CD14-positive monocyte (primary cell): ENCODE results near the gene GTSF1L. TPM values are rescaled to one million over a fixed set of nuclear protein-coding genes. Genes with fewer than 3 reads are reported as not detected.
A peak's percentile ranks its signal among the peaks of the same experiment; 100 is the strongest.

Experiments used
- DNase-seq, 3 donors: peaks; one replicate each; pipeline ENCODE4 v3.0.0-alpha.2; 2011 to 2022
- H2AFZ ChIP-seq: 2 replicates; pipeline ENCODE4 v1.6.0; 2012; ENCODE audit warnings: mild to moderate bottlenecking, low read depth, low read length, inconsistent platforms; ENCODE audit not compliant: insufficient read depth, poor library complexity, severe bottlenecking
- H3K27ac ChIP-seq, 2 donors: 1 replicate in 1 of 2; 2 replicates in 1 of 2; pipeline ENCODE4 v1.5.1; 2012 to 2013; ENCODE audit warnings: low read length in 2 of 2, control low read depth in 1 of 2, inconsistent platforms in 1 of 2, low read depth in 1 of 2, mild to moderate bottlenecking in 1 of 2
- H3K27me3 ChIP-seq, 2 donors: one replicate each; pipeline versions ENCODE4 v1.6.0 to v1.6.1; 2011 to 2013; ENCODE audit warnings: low read length in 2 of 2; ENCODE audit not compliant: control insufficient read depth in 2 of 2, insufficient read depth in 2 of 2
- H3K36me3 ChIP-seq, 2 donors: replicated peaks in 1 of 2; 1 replicate in 1 of 2; 2 replicates in 1 of 2; pipeline versions ENCODE4 v1.5.1 to v1.6.1; 2012 to 2013; ENCODE audit warnings: low read length in 2 of 2, control low read depth in 1 of 2, inconsistent platforms in 1 of 2, mild to moderate bottlenecking in 1 of 2; ENCODE audit not compliant: insufficient read depth in 2 of 2, control insufficient read depth in 1 of 2
- H3K4me1 ChIP-seq, 2 donors: 1 replicate in 1 of 2; 2 replicates in 1 of 2; pipeline versions ENCODE4 v1.5.1 to v1.6.1; 2012 to 2013; ENCODE audit warnings: low read length in 2 of 2, control low read depth in 1 of 2, inconsistent platforms in 1 of 2, mild to moderate bottlenecking in 1 of 2, moderate library complexity in 1 of 2; ENCODE audit not compliant: insufficient read depth in 2 of 2, control insufficient read depth in 1 of 2
- H3K4me2 ChIP-seq: replicated peaks from 2 replicates; pipeline ENCODE3; 2012; ENCODE audit warnings: low read length, moderate library complexity, mild to moderate bottlenecking; ENCODE audit not compliant: poor library complexity, severe bottlenecking; ENCODE audit errors: extremely low read depth
- H3K4me3 ChIP-seq, 3 experiments: fragments of 200-600 bp in 1 of 3; sonication (generic) in 1 of 3; replicated peaks in 1 of 3; 1 replicate in 2 of 3; 2 replicates in 1 of 3; pipeline ENCODE4 v1.5.1; 2011 to 2013; ENCODE audit warnings: low read length in 3 of 3, mild to moderate bottlenecking in 3 of 3, control low read depth in 2 of 3, low read depth in 2 of 3, inconsistent platforms in 1 of 3, moderate library complexity in 1 of 3
- H3K79me2 ChIP-seq: 2 replicates; pipeline ENCODE4 v1.6.0; 2012; ENCODE audit warnings: mild to moderate bottlenecking, control low read depth, inconsistent platforms, low read length, moderate library complexity; ENCODE audit not compliant: insufficient read depth
- H3K9ac ChIP-seq: 2 replicates; pipeline ENCODE4 v1.6.0; 2017; ENCODE audit warnings: low read length, mild to moderate bottlenecking; ENCODE audit not compliant: insufficient read depth, poor library complexity, severe bottlenecking
- H3K9me3 ChIP-seq, 2 donors: replicated peaks in 1 of 2; 1 replicate in 1 of 2; 2 replicates in 1 of 2; pipeline versions ENCODE4 v1.5.1 to v1.6.1; 2012 to 2013; ENCODE audit warnings: low read length in 2 of 2, control low read depth in 1 of 2; ENCODE audit not compliant: control insufficient read depth in 1 of 2, insufficient read depth in 1 of 2
- H4K20me1 ChIP-seq: 2 replicates; pipeline ENCODE4 v1.6.0; 2012; ENCODE audit warnings: mild to moderate bottlenecking, low read length, control low read depth, moderate library complexity; ENCODE audit not compliant: insufficient read depth
- H3K27ac Mint-ChIP-seq, 7 donors: one replicate each; pipeline ENCODE4 v1.8.0; 2020; ENCODE audit warnings: mild to moderate bottlenecking in 7 of 7, mixed read lengths in 7 of 7, moderate library complexity in 6 of 7, inconsistent platforms in 2 of 7
- H3K27me3 Mint-ChIP-seq, 3 donors: one replicate each; pipeline ENCODE4 v1.8.0; 2021 to 2022; ENCODE audit warnings: low read depth in 3 of 3, mild to moderate bottlenecking in 3 of 3, mixed read lengths in 3 of 3, moderate library complexity in 3 of 3, inconsistent platforms in 1 of 3
- H3K36me3 Mint-ChIP-seq, 2 donors: one replicate each; pipeline ENCODE4 v1.8.0; 2020; ENCODE audit warnings: mixed read lengths in 2 of 2, inconsistent platforms in 1 of 2, mild to moderate bottlenecking in 1 of 2
- H3K4me1 Mint-ChIP-seq: one replicate; pipeline ENCODE4 v1.8.0; 2020; ENCODE audit warnings: mild to moderate bottlenecking, mixed read lengths
- H3K4me3 Mint-ChIP-seq, 2 donors: one replicate each; pipeline ENCODE4 v1.8.0; 2020; ENCODE audit warnings: mild to moderate bottlenecking in 2 of 2, mixed read lengths in 2 of 2, moderate library complexity in 1 of 2
- H3K9me3 Mint-ChIP-seq, 7 donors: one replicate each; pipeline ENCODE4 v1.8.0; 2020 to 2022; ENCODE audit warnings: mixed read lengths in 7 of 7, mild to moderate bottlenecking in 6 of 7, moderate library complexity in 6 of 7, inconsistent platforms in 2 of 7
- WGBS: methylation state at CpG from one replicate; pipeline ENCODE4 v1.1.5; 2013; ENCODE audit warnings: missing lambda C conversion rate; ENCODE audit not compliant: insufficient coverage; 5-methylcytosine and 5-hydroxymethylcytosine counted together
- intact Hi-C, 2 donors: fragments of 100-400 bp; cut with micrococcal nuclease; formaldehyde crosslinking; loops; one replicate each; pipeline versions ENCODE4 v1.15.0 to v1.15.1; 2023
- polyA plus RNA-seq, 3 donors: library from polyadenylated mRNA; depleted of rRNA in 1 of 3; unstranded in 2 of 3; stranded (reverse) in 1 of 3; fragments of 300-500 nt in 2 of 3; fragments of >200 nt in 1 of 3; fragmentation: Illumina TruSeq in 2 of 3; gene quantifications; 1 replicate in 2 of 3; 2 replicates in 1 of 3; pipeline ENCODE4 v1.2.3, GENCODE V29; 2012 to 2021
- TF ChIP-seq, protein P1 (sequence below): fragments of 200-600 bp; IDR thresholded peaks from one replicate; pipeline ENCODE4 v1.8.0; 2022; ENCODE audit warnings: antibody characterized with exemption, mild to moderate bottlenecking

The GTSF1L gene
- polyA plus RNA-seq, 3 donors, result not detected

DNA sequence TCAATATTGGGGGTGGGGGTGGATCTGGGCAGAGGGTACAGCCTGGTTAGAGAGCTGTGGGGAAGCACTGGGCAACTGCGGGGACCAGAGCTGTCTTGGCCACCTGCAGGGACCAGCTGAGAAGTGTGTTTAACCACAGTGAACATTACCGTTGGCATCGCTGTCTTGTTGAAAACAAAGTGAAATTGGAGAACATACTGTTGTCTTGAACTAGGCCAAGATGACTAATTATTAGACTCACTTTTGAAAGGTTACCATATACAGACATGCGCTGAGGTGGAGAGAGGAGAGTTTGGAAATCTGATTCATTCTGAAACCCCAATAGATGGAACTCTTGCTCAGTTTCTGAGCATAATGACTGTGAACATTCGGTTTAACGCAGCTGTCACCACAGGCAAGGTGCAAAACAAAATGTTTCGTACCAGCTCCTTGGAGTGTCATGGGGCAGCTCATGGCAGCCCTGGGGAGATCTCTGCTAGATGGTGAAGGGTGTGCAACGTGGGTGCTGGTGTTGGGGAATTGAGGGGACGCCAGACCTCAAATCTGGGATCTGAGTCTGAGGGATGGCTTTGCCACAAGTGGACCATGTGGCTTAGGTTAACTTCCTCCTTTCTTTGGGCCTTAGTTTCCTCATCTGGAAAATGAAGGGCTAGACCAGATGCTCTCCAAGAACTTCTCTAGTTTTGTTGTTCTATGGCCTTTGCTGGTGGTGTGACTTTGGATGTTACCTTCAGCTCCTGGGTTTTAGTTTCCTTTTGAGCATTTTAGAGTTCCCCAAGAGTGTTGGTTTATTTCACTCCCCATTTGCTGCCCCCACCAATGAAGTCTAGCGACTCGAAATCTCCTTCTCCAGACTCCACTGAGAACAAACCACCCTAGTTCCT is 24.6 kb upstream of the GTSF1L start:
- Mint-ChIP-seq H3K27ac (peak overlapping the region in 6 of 7 donors; percentile 14 to 81 (median 70)), H3K36me3 (peaks cover 11 to 13% of the 10 kb centered on the region in 2 donors), H3K9me3 (peaks cover 8 to 29% (median 16%) of the 10 kb centered on the region in 7 donors), H3K4me3 (peak overlapping the region in 1 of 2 donors; percentile 86), H3K27me3 (peaks cover 40 to 59% (median 52%) of the 10 kb centered on the region in 3 donors), H3K4me1 (peaks cover 56% of the 10 kb centered on the region)
- peak; percentile 40 to 65 (median 59) for DNase-seq
- Histone ChIP-seq H4K20me1 (no peaks in the 10 kb centered on the region), H3K4me3 (peak overlapping the region in 1 of 3 experiments; percentile 47), H3K4me2 (peak overlapping the region; percentile 63), H3K79me2 (no peaks in the 10 kb centered on the region), H3K9ac (peak overlapping the region; percentile 22), H2AFZ (no peak overlapping the region), H3K36me3 (no peaks in the 10 kb centered on the region), H3K4me1 (peaks cover 62 to 67% of the 10 kb centered on the region in 2 donors), H3K27ac (no peak overlapping the region), H3K9me3 (peaks cover 9 to 13% of the 10 kb centered on the region in 2 donors), H3K27me3 (peaks cover 25 to 41% of the 10 kb centered on the region in 2 donors)
- intact Hi-C loops, result loop anchor here (2.0 to 5.0 kb wide), 2 partner anchors 191 to 329 kb away; no protein-coding TSS in a partner anchor
- WGBS, result 35% methylated on average over 5 of the region's 11 CpGs
- TF ChIP-seq, protein P1, sequence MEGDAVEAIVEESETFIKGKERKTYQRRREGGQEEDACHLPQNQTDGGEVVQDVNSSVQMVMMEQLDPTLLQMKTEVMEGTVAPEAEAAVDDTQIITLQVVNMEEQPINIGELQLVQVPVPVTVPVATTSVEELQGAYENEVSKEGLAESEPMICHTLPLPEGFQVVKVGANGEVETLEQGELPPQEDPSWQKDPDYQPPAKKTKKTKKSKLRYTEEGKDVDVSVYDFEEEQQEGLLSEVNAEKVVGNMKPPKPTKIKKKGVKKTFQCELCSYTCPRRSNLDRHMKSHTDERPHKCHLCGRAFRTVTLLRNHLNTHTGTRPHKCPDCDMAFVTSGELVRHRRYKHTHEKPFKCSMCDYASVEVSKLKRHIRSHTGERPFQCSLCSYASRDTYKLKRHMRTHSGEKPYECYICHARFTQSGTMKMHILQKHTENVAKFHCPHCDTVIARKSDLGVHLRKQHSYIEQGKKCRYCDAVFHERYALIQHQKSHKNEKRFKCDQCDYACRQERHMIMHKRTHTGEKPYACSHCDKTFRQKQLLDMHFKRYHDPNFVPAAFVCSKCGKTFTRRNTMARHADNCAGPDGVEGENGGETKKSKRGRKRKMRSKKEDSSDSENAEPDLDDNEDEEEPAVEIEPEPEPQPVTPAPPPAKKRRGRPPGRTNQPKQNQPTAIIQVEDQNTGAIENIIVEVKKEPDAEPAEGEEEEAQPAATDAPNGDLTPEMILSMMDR, result no peak

DNA sequence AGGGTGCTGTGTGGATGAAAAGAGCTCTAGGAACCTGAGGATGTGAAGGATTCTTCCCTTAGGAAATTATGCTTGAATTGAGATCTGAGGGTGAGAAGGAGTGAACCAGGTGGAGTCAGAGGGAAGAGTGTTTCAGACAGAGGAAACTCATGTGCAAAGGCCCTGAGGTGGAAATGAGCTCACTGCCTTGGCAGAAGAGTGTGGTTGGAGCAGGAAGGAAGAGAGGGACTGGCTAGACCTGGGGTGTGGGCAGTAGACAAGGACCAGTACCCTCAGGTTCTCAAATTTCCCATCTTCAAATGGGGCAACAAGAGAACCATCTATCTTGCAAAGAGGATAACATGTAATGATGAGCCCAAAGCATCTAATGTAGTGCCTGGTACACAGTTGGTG is 24.0 kb upstream of the GTSF1L start:
- H3K27me3 ChIP-seq, result peaks cover 18 to 34% of the 10 kb centered on the region in 2 donors
- H3K27ac Mint-ChIP-seq, result peak overlapping the region in 4 of 7 donors; percentile 7 to 72 (median 53)
- H3K9ac ChIP-seq, result no peak overlapping the region
- H3K79me2 ChIP-seq, result no peaks in the 10 kb centered on the region
- H3K36me3 ChIP-seq, result no peaks in the 10 kb centered on the region
- intact Hi-C loops, result loop anchor here (2.0 to 5.0 kb wide), 2 partner anchors 192 to 330 kb away; no protein-coding TSS in a partner anchor
- H2AFZ ChIP-seq, result no peak overlapping the region
- H3K4me3 Mint-ChIP-seq, result peak overlapping the region in 1 of 2 donors; percentile 78
- peaks cover 68 to 73% of the 10 kb centered on the region in 2 donors for H3K4me1 ChIP-seq
- peaks cover 9 to 10% of the 10 kb centered on the region in 2 donors for H3K9me3 ChIP-seq
- H3K9me3 Mint-ChIP-seq, result peaks cover 8 to 29% (median 16%) of the 10 kb centered on the region in 7 donors
- peaks cover 11 to 13% of the 10 kb centered on the region in 2 donors for H3K36me3 Mint-ChIP-seq
- no peak overlapping the region for H3K4me3 ChIP-seq
- DNase-seq, result no peak
- H4K20me1 ChIP-seq, result no peaks in the 10 kb centered on the region
- peaks cover 62% of the 10 kb centered on the region for H3K4me1 Mint-ChIP-seq
- TF ChIP-seq, protein P1, result no peak
- H3K27ac ChIP-seq, result no peak overlapping the region
- peaks cover 34 to 55% (median 46%) of the 10 kb centered on the region in 3 donors for H3K27me3 Mint-ChIP-seq
- no peak overlapping the region for H3K4me2 ChIP-seq
